HG03442 (cell line): Measurements from ENCODE around the gene RIT2.

ENCODE experiments used
- ATAC-seq: cut with Tn5 transposase; IDR thresholded peaks from one replicate; pipeline ENCODE4 v1.9.1; 2021; ENCODE audit warnings: mild to moderate bottlenecking, moderate library complexity; ENCODE audit not compliant: unreplicated experiment

The RIT2 gene

DNA sequence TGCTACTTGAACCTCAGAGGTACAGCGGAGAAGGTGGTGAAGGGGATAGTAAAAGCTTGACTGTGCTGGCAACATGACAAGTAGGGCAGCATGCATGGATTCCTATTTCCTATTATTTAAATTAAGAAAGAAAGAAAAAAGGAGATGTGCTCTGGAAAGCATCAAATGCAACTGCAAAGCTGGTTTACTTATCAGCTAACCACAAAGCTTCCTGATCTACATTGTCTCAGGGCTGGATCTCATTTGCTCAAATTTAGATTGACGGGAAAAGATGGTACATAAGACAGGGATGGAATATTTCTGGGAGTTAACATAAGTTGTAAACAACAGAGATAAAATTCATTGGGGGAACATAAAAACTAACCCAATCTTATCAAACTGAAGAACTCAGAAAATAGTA lies 178.0 kb downstream of the RIT2 start:
- ATAC-seq: no peak

DNA sequence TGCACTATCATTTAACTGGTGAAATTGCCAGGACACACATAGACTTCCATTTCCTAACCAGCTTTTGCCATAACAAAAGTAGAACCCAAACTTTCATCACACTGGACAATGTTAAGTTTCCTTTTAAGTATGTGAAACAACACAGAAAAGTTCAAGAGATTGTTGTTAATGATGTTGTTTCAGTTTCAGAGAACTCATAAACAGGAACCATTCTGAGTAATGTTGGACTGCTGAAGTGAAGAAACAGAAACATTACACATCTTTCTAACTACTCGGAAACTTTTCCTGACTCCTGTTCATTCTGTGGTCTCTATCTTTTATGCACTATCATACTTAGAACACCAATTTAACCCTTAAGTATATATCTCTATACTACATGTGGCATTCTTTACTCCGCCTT lies 179.2 kb downstream of the RIT2 start:
- ATAC-seq: peak; percentile 77

DNA sequence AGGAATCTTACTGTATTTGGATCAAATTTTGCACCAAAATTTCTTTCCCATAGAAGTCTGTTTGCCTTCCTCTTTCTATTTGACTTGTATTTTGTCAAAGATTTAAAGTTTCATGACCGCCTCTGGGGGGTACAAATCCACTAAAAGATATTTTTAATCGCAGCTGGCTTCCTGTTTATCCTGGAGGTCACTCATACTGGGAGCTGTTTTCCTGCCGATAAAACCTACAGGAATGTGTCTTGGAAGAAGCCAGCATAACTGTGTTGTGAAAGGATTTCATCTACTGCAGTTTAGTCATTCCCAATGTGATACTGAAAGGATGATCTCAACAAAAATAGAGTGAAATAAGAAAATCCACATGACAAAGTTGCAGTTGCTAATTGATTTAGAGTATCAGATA lies 184.0 kb downstream of the RIT2 start:
- no peak for ATAC-seq

DNA sequence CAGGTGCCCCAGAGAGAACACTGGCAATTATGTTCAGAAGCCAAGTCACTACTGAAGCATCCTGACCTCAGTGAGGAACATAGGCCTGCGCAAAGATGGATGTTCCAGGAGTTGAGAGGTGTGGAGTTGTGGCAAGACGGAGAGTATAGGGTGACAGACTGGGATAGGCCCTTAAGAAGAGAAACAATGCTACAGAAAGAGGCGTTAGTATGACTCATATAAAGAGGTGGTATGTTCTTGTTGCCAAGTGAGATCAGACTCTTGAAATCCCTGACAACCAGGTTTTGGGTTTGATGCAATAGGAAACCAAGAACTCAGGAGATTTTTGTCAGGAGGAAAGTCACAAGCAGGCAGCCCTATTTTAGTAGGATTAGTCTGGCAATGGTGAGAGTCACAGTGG lies 185.6 kb downstream of the RIT2 start:
- no peak for ATAC-seq

DNA sequence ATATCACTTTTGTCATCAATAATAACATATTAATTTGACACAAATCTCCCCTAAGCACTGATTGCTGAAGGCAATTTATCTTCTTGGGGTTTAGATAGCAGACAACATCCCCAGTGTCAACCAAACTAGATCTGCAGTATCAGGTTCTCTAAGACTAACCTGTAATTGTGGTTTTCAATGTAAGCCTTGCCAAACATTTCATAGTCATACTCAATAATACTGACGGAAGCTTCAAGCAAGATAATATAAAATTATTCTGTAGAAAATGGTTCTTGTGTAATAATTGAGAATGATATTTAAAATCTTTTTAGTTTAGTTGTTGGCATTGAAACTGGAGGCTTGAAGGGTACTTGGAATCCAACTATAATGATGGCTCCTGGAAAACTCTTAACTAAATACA lies 186.3 kb downstream of the RIT2 start:
- no peak for ATAC-seq

DNA sequence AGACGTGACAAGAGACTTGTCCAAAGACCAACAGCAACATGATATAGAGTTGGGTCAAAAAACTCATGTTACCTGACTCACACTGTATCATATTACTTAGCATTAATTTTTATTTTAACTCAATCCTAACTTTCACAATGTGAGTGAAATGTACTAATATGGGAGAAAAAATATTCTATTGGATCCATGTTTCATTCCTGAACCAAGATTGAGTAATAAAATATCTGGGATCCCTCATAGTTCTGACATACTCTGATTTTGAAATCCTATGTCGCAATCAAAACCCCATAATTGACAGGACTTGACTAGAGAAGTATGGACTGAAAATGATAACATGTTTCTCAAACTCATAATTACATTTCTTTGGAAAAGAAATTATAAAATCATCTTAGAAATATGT lies 190.4 kb downstream of the RIT2 start:
- ATAC-seq: no peak

DNA sequence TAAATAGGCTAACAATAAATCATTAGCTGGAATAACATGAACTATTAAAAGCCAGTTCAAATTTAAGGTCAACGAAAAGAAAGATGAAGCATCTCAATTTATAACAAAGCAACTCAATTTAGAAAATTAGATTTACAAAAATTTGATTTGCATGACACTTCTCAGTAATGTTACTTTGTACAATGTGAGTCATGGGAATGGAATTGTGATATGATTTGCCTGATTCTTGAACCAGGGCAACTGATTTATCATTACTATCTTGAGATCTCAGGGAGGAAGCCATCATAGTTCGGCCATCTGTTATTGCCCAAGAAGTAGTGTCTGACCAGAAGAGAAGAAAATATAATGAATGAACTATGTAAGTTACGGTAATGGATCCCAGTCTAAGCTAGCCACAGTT lies 193.1 kb downstream of the RIT2 start:
- no peak for ATAC-seq

DNA sequence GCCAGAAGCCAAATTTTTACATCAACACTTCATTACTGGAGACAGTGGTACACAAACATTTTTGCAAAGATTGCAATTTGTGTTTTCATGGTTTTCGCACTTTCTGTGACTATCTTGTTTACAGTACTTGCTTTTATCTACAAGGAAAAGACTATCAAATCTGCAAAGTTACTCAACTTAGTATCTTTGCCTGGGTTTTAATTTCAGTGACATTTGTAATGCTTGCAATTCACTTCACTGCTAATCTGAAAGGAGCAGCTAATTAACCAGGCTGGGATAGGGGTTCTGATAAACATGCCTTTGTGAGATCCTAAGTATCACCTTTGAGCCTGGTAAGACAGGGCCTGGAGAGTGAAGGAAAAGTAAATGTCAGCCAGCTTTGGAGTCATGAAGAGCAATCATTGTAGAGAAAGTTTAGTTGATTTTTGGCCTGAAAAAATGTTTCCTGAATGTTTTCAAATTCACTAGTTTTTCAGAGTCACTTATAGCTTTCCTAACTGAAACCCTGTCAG lies 194.2 kb downstream of the RIT2 start:
- no peak for ATAC-seq

DNA sequence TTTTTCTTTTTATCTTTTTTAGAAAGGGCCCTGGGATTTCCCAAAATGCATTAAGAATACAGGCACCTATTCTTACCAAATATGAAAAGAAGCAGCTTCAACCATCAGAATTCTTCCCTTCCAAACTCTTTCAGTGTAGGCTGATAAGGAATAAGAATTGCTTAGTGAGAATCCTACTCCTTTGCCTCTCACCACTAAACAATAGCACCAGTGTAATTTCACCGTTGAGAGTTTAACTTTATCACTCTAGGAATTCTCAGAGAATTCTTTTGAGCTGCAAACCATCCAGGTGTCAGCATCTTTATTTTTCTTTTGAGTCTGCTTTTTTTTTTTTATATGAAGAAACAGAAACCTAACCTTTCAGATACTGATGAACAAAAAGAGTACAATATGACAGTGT lies 194.9 kb downstream of the RIT2 start:
- no peak for ATAC-seq

DNA sequence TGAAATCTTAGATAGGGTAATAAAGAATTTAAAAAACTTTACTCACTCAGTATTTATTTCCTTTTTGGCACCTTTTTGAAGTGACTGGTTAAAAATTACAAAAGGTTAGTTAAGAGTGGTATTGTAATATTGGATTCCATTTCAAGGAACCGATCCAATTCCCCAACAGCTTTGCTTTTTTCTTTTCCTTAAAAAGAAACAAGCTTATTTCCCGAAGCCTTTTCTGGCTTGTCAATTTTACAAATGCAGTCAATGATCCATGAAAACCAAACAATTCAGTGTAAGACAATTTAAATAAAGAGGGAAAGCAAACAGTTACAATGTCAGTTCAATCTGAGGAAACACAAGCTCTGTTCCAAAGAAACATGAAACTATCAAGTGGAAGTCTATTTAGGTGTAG lies 200.2 kb downstream of the RIT2 start:
- no peak for ATAC-seq

DNA sequence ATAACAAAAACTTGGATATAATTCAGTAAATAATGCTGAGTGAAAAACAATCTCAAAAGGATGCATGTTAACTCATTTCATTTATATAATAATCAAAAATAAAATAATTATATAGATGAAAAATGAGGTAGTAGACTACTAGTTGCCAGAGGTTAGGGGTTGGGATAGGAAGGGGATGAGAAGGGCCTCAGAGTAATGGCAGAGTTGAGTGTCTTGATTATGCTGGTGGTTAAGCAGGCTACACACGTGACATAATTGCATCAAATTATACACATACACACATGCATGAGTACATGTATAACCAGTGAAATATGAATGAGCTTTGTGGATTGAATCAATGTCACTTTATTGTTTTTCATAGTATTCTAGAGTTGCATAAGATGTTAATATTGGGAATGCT lies 201.0 kb downstream of the RIT2 start:
- ATAC-seq: no peak

DNA sequence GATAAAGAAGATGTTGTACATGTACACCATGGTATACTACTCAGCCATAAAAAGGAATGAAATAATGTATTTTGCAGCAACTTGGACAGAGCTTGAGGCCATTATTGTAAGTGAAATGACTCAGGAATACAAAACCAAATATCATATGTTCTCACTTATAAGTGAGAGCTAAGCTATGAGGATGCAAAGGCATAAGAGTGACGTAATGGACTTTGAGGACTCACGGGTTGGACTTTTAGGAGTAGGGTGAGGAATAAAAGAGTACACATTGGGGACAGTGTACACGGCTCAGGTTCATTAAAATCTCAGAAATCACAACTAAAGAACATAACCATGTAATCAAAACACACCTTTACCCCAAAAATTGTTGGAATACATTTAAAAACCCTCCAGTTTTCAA lies 206.4 kb downstream of the RIT2 start:
- ATAC-seq: no peak

DNA sequence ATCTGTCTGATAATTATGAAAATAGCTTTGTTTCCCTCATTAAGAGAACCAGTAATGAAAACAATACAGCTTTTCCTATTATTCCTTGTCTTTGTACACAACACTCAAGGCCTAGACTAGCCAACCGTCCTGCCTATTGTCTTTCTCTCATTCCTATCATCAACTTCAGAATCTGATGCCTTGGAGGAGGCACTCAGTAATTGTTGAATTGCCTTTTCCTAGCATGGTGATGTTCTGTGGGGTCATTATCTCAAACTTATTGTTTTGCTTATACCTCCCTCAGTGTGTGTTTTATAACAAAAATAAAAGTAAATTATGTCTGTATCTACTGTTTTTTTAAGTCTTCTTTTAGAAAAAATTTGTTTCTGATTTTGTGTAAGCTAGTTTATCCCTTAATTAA lies 208.7 kb downstream of the RIT2 start:
- no peak for ATAC-seq

DNA sequence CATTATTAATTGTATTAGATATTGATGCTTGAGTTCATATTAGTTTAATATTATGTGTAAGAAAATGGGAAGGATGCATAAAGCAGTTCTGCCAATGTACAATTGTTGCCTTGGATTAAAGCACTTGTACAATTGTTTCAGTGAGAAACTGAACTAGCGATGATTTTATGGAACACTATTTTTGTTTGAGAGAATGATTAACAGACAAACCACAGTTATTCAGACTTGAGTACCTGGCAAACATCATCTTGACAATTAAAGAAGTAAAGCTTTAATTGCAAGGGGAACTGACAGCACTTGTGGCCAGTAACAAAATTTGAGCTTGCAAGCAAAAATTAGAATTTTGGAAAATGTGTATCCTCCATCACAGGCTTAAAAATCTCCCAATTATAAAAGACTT lies 214.3 kb downstream of the RIT2 start:
- no peak for ATAC-seq

DNA sequence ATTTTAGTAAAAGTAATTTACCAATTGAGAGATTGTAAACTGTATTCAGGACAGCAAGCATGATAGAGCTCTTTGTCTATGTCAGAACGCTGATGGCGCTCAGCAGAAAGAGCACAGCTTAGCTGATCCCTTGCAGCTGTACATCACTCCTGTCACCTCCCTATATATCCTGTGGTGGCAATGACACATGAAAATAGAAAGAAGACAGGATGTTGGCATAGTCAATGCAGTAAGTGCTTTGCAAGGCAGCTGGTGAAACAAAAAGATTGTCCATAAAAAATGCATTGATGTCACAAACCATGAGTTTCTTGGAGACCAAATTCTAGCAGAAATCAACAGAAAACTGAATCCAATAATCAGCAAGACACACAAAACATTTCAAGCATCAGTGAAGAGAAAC lies 221.5 kb downstream of the RIT2 start:
- no peak for ATAC-seq

DNA sequence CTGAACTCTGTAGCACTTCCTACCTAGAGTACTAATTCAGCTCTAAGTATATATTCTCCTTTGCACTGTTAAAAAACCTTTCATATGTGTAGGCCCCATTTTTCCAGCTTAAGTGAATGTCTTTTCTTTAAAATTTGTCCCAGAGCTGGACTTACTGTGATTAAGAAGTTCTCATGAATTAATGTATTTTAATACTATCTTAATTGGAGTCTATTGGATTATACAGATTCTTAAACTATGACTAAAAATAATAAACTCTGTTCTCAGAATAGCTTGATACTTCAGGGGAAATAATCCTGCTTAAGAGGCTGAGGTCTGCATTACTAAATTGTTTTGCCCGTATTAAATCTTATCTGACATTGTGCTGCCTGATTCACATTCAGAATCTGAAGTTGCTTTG lies 223.3 kb downstream of the RIT2 start:
- ATAC-seq: no peak

DNA sequence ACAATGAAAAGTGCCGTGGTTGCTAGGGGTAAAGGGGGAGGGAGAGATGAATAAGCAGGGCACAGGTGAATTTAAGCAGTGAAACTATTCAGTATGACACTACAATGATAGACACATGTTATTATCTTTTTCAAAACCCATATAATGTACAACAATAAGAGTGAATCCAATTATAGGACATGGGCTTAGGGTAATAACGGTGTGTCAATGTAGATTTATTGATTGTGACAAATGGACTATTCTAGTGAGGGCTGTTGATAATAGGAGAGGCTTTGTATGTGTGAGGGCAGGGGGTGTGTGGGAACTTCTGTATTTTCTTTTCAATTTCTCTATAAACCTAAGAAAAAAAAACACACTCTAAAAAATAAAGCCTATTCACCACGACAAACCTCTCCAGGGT lies 223.8 kb downstream of the RIT2 start:
- no peak for ATAC-seq

DNA sequence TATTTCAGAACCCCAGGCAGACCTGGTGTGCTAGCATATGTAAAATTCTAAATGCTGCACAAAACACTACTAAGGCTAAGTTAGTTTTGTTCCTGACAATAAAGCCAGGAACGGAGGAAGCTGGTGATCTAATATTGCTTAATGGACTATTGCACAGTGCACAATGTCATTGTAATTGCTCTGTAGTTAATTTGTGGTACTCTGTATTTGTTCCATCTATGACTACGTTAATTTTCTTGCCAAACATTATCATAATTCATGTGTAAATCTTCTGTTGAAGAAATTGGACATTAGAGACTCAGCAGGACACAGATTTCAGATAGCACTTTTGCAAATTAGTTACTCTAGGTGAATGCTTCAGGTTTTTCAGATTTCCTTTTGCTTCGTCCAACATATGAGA lies 232.3 kb downstream of the RIT2 start:
- ATAC-seq: no peak

DNA sequence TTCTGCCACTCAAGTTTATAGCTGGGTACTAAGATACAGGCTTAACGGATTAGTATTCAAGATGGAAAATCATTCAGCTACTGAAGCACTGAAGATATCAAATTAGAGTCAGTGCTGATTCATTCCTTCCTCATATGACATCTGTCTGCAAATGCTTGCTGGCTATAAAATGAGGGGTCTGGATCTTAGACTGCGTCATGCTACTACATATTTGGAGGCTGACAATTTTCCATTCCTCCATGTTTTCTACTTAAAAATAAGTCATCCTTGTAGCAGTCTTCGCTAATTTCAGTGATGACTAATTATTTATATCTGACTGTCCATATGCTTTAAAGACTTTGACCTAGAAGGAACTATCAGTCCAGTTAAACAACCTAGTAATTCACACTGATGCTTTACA lies 233.4 kb downstream of the RIT2 start:
- no peak for ATAC-seq

DNA sequence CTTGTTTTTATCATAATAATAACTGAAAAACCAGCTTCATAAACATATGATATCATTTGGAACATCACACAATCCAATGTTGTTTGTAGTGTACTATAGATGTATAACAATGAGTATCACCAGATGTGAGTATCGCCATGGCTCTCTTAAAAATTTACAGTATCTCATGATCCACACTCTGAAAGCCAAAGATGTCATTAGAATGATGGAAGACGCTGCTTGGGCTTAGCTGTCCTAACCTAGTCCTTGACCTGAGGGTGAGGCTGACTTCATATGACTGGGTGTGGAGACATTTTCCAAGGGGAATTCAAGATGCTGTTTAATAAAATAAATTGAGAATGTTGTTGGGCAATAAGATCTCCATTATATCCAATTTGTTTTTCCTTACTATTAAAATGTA lies 242.6 kb downstream of the RIT2 start:
- no peak for ATAC-seq

DNA sequence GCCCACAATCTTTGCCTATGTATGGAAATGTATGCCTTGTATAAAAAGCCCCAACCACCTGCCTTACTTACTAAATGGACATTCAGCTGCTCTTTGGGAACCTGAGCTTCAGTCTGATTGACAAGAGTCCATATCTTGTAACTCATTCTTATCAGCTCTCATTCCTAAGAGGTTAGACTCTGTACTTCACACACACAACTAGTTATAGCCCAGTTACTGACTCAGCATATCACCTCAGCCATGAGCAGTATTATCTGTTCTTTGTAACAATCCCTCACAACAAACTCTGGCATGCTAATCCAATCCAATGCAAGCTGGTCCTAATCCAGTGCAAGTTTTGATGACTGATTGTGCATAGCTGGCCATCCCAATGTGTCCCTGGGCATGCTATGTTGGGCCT lies 250.6 kb downstream of the RIT2 start:
- ATAC-seq: no peak

DNA sequence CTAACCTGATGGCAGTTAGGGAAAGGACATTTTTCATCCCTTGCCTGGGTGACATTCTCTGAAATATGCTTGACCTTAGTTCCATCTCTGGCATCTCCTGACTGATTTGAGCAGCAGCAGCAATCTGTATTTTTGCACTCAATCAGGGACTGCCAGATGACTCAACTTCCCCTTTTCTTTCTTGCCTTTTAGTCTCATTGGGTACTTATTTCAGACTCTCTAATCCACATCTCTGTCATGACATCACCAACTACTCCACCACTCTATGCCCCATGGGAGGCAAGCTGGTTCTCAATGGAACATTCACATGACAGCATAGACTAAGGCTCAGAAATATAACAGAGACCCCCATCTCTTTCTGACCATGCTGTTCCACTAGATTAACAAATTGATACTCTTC lies 254.2 kb downstream of the RIT2 start:
- ATAC-seq: no peak

DNA sequence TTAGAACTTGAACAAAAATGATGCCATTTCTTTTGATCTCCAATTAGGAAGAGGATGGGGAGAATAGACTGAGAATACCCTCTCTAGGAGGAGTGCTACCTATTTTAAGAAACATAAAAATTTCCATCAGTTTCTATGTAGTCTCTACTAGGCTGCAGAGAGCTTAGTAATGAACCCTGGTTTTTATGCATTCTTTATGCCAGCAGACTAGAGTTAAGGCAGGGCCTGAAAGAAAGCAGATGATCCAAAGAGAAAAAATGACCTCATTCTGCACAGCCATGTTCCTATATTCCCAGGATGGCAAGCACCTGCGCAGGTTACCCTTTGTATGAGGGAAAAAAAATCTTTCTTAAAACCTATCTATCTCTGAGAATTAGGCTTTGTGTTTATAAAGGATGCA lies 254.9 kb downstream of the RIT2 start:
- no peak for ATAC-seq

DNA sequence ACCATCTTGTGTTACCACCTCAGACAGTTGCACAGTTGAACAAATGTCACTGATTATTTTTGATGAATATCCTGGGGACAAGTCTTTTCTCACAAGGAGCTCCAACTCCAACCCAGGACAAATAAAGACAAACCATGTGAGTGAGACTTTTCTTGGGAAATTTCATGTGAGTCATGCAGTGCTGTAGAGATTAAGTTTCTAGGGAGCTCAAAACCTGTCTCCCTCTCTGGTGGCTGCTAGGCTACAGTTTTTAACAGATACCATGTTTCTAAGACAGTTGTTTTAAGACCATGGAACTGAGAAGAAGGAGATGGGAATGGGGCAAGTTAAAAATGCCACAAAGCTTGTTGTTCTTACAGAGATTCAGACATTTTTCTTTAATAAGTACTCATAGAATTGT lies 255.5 kb downstream of the RIT2 start:
- ATAC-seq: no peak
